Measurements from ENCODE around the gene CRABP1. TPM values are rescaled to one million over a fixed set of nuclear protein-coding genes. Genes with fewer than 3 reads are reported as not detected.

Gene CRABP1
- total RNA-seq, 1 donor from 2014 or later, result not detected

DNA sequence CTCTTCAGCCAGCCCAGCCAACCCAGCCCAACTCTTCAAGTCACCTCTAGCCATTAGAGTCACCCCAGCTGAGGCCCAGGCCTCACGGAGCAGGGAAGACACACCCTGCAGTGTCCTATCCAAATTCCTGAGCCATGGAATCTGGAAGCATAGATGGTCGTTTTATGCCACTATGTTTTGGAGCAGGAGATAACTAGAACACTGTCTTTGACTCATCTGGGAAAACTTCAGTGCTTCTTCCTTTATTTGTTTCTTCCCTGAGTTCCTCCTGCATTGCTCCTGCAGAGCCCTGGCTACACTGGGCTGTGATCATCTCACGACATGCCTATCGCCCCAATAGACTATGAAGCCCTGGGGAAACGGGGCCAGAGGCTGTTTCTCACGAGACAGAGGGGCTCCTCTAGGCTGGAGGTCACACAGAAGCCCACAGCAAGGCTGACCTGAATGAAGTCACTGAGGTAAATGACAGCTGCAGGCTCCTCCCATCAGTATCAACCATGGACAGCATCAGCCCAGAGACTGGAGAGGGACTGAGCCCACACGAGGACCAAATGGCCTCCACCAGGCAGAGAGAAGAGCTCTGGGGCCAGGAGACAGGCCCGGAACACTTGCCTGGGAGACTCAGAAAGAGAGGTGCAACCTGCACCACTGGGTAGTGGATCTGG lies 22.7 kb downstream of the CRABP1 start:
- no peak for DNase-seq (ENCODE audit: low read depth)
- H3K4me3 ChIP-seq (ENCODE audit: low read depth, low read length), result no peak overlapping the region
- TF ChIP-seq CTCF (conservative IDR thresholded peaks at IDR 0.05; ENCODE audit: low read depth, low read length), result no peak

GRCh38 chr15:78363381-78363734 lies 23.2 kb downstream of the CRABP1 start:
- no peak for TF ChIP-seq CTCF (conservative IDR thresholded peaks at IDR 0.05; ENCODE audit: low read depth, low read length)
- no peak overlapping the region for H3K4me3 ChIP-seq (ENCODE audit: low read depth, low read length)
- DNase-seq (ENCODE audit: low read depth), result no peak

DNA sequence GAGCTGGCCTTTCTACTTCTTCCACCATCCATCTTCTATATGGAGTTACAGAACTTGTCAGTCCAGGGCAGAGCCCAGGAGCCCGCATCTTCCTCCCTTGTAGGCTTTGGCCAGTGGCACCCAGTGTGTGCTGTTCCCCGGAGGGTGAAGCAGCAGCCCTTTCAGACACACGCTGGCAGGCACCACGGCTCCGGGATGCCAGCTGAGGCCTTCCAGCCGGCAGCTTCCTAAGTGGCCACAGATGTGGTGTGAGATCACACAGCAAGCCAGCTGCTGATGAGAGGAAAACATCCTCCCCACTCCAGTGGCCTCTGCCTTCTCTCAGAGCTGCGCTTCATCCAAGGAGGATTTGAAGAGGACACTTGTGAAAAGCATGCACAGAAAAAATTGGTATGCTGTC lies 24.1 kb downstream of the CRABP1 start:
- H3K4me3 ChIP-seq (ENCODE audit: low read depth, low read length), result no peak overlapping the region
- no peak for DNase-seq (ENCODE audit: low read depth)
- TF ChIP-seq CTCF (conservative IDR thresholded peaks at IDR 0.05; ENCODE audit: low read depth, low read length), result no peak

DNA sequence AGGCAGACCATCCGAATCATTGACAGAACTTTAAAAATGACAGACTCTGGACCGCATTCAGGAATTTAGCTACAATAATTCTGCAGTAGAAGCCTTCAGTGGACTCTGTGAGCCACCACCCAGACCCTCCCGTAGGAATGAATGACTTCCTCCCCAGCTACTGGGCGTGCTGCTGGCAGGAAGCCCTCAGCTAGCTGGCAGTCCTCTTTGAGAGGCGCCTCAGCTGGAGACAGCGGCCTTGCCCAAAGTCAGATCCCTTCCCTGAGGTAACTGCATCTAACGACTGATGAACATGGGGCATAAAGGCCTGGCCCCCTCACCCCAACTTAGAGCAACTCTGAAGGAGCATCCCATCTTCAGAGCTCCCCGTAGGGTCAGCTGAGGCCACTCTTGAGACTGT lies 25.8 kb downstream of the CRABP1 start:
- TF ChIP-seq CTCF (conservative IDR thresholded peaks at IDR 0.05; ENCODE audit: low read depth, low read length), result no peak
- no peak overlapping the region for H3K4me3 ChIP-seq (ENCODE audit: low read depth, low read length)
- DNase-seq (ENCODE audit: low read depth), result no peak

GRCh38 chr15:78366342-78366741 lies 26.2 kb downstream of the CRABP1 start:
- no peak for DNase-seq (ENCODE audit: low read depth)
- no peak for TF ChIP-seq CTCF (conservative IDR thresholded peaks at IDR 0.05; ENCODE audit: low read depth, low read length)
- H3K4me3 ChIP-seq (ENCODE audit: low read depth, low read length), result no peak overlapping the region

DNA sequence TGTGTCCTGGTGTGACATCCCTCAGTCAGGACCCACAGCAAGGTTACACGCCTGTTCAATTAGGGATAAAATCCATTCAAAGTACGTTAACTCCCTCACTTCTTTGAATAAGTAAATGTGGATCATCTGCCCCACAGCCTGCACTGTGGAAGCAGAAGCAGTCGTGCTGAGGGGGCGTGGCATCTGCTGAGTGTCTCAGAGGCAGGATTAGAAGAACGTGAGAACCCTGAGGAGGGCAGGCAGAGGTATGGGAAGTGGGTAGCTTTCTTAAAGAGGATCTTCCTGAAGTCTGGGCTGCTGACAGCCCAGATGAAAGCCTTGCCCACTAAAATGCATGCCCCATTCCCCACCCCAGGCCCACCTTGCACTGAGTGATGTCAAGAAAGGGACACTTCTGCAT lies 28.5 kb downstream of the CRABP1 start:
- H3K4me3 ChIP-seq (ENCODE audit: low read depth, low read length), result no peak overlapping the region
- DNase-seq (ENCODE audit: low read depth), result no peak
- TF ChIP-seq CTCF (conservative IDR thresholded peaks at IDR 0.05; ENCODE audit: low read depth, low read length), result no peak

GRCh38 chr15:78369161-78369560 lies 29.0 kb downstream of the CRABP1 start:
- H3K4me3 ChIP-seq (ENCODE audit: low read depth, low read length), result no peak overlapping the region
- no peak for DNase-seq (ENCODE audit: low read depth)
- no peak for TF ChIP-seq CTCF (conservative IDR thresholded peaks at IDR 0.05; ENCODE audit: low read depth, low read length)

Data from epithelial cell of proximal tubule (primary cell).